Measurements from ENCODE around the gene LIAS. TPM values are rescaled to one million over a fixed set of nuclear protein-coding genes. Genes with fewer than 3 reads are reported as not detected.
"Not testable (repeated sequence)": the region's sequence is repeated elsewhere in the genome, so short reads cannot be mapped to it uniquely, and the experiment has no call there.

Gene LIAS
- total RNA-seq: 10 to 100 TPM; 10.7 to 18.9 (median 15.5) TPM

DNA sequence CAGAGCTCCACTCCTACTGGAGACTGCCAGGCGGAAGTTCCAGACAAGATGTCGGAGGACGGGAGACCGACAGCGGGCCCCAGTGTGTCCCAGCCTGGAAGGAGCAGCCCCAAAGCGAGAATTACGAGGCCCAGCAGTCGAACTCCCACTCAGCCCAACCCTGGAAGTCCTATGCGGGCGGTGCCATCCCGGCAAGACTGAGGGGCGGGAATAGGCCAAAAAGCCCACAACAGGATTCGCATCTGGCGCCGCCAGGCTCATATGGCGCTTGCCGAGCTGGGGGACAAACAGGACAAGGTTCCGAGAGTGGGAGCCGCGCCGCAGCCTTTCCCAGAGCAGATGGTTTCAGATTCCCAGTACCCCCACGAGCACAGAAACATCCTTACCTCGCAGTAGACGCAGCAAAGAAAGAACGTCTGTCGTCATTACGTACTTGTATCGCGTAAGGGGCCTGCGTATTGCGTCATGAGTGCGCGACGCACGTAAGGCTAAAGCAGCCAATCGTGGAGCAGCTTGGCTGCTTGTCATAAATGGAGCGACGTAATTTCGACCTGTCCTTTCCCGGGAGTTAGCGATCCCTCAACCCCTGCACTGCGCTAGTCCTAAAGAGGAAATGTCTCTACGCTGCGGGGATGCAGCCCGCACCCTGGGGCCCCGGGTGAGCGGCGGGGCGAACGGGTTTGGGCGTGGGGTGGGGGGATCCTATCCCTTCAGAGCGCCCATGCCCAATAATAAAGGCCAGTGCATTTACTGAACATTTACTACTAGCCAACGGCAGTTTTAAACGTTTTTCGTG lies at the start of gene LIAS, which contains the start of gene RPL9:
Gene LIAS (plus strand): TSS at position 552 of the 796 bp plus-strand sequence. CDS start 62 bp downstream, at position 614.
Gene RPL9 (minus strand): TSS at position 418 of the 796 bp plus-strand sequence. CDS start 483 bp downstream, outside the sequence.
- Histone ChIP-seq H3K36me3 (peaks cover 34 to 42% of the 10 kb centered on the region in 2 donors), H3K27ac (peak within 1 kb of the TSS; percentile 87 to 98 (median 94)), H3K27me3 (no peaks in the 10 kb centered on the region), H3K9me3 (no peaks in the 10 kb centered on the region), H3K4me3 (replicated peaks in 1 of 3) (peak within 1 kb of the TSS; percentile 75 to 98 (median 82)), H3K4me1 (peaks cover 11 to 23% of the 10 kb centered on the region in 2 donors)
- peak; percentile 95 for DNase-seq
- intact Hi-C loops (cut with DNase I): no loop called here
- TF ChIP-seq POLR2A (IDR thresholded peaks at IDR 0.05): peak; percentile 70 to 95
- TF ChIP-seq, protein P1, sequence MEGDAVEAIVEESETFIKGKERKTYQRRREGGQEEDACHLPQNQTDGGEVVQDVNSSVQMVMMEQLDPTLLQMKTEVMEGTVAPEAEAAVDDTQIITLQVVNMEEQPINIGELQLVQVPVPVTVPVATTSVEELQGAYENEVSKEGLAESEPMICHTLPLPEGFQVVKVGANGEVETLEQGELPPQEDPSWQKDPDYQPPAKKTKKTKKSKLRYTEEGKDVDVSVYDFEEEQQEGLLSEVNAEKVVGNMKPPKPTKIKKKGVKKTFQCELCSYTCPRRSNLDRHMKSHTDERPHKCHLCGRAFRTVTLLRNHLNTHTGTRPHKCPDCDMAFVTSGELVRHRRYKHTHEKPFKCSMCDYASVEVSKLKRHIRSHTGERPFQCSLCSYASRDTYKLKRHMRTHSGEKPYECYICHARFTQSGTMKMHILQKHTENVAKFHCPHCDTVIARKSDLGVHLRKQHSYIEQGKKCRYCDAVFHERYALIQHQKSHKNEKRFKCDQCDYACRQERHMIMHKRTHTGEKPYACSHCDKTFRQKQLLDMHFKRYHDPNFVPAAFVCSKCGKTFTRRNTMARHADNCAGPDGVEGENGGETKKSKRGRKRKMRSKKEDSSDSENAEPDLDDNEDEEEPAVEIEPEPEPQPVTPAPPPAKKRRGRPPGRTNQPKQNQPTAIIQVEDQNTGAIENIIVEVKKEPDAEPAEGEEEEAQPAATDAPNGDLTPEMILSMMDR (IDR thresholded peaks at IDR 0.05): peak in 1 of 6 experiments; percentile 19
- 0 to 1% methylated on average over 27 to 38 of the region's 55 CpGs for WGBS, 2 donors

DNA sequence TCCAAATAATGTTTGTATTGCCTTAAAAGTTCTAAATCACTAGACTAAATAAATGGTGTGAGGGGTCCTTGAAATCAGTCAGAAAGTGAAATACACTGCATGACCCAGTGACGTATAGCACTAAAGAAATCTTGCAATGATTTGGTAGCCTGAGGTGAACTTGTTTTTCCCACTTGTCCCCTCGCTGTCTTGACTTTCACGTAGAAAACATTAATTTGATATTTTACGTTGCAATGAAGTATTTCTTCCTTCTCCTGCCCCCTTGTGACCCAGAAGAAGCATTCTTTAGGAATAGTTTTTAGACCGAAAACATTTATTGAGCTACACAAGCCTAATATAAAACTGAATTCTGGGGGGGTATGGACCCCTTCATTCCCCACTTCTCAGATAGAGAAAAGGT lies 48.4 kb upstream of the LIAS start:
- Histone ChIP-seq H3K9me3 (no peaks in the 10 kb centered on the region), H3K4me3 (replicated peaks in 1 of 3) (no peak overlapping the region), H3K36me3 (no peaks in the 10 kb centered on the region), H3K27me3 (no peaks in the 10 kb centered on the region), H3K4me1 (no peaks in the 10 kb centered on the region), H3K27ac (no peak overlapping the region)
- no peak for TF ChIP-seq POLR2A (IDR thresholded peaks at IDR 0.05)
- TF ChIP-seq, protein P1 (IDR thresholded peaks at IDR 0.05): peak in 1 of 6 experiments; percentile 5
- intact Hi-C loops (cut with DNase I): no loop called here
- DNase-seq: no peak
- WGBS, 2 donors: 50 to 66% methylated on average over 5 of the region's 5 CpGs

DNA sequence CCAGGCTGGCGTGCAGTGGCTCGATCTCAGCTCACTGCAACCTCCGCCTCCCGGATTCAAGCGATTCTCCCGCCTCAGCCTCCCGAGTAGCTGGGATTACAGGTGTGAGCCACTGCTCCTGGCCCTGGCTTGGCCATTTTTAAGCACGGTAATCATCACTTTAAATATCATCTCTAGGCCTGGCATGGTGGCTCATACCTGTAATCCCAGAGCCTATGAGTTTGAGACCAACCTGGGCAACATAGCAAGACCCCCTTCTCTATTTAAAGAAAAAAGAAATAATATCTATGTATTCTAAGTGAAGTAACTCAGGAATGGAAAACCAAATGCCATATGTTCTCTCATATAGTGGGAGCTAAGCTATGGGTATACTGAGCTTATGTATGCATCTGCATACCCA lies 47.3 kb upstream of the LIAS start:
- 87 to 99% methylated on average over 8 of the region's 8 CpGs for WGBS, 2 donors
- not testable (repeated sequence) for H3K27ac ChIP-seq

DNA sequence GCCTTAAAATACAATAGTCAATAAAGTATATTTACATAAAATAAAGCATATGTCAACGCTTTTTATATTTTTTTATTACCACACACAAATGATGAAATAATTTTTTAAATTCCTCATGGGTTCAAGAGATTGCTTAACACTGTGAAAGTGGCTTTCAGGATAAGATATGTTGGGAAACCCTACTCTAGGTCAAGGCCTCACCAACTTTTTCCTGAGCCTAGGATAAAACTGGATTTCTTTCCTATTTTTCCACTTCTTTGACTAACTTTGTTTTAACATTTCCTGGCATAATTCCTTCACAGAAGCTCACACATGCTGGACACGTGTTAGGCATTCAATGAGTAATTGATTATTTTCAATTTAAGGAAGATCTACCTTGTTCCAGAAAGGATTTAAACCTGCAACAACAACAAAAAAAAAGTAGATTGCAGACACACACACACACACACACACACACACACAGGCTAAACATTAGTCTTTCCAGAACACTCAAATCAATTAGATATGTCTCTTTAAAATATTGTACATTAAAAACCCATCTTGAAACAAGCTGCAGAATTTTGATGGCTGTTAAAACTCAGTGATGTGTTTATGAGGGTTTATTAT lies 43.1 kb upstream of the LIAS start:
- TF ChIP-seq, protein P1 (IDR thresholded peaks at IDR 0.05): no peak
- TF ChIP-seq POLR2A (IDR thresholded peaks at IDR 0.05): no peak
- WGBS, 2 donors: 77 to 79% methylated on average over 2 of the region's 2 CpGs
- no peak for DNase-seq
- Histone ChIP-seq H3K27ac (no peak overlapping the region), H3K27me3 (no peaks in the 10 kb centered on the region), H3K4me1 (no peaks in the 10 kb centered on the region), H3K9me3 (no peaks in the 10 kb centered on the region), H3K36me3 (no peaks in the 10 kb centered on the region), H3K4me3 (replicated peaks in 1 of 3) (no peak overlapping the region)
- intact Hi-C loops (cut with DNase I): no loop called here

More for the DNA sequence above, 47.3 kb upstream of the LIAS start:
- H3K27me3 ChIP-seq; DNase-seq; H3K36me3 ChIP-seq; H3K4me3 ChIP-seq (replicated peaks in 1 of 3); H3K4me1 ChIP-seq; intact Hi-C loops (cut with DNase I); H3K9me3 ChIP-seq: not testable (repeated sequence)

DNA sequence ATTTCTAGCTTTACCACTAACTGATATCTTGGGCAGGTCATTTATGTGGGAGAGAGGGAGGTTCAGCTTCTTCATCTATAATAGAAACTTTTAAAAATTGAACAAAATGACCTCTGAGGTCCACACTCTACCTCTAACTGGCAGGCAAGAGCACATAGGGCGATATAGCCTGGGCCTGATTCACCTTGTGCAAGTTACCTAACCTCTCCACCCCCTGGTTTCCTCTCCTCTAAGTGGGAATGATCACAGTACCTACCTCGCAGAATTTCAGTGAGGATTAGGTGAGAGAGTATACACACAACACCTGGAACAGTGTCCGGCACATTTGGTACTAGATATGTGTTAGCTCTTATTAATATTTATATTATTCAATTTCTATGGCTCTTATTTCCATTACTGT lies 36.6 kb upstream of the LIAS start:
- WGBS, 2 donors: 92 to 93% methylated on average over 3 of the region's 3 CpGs
- H3K27ac ChIP-seq: no peak overlapping the region
- H3K4me3 ChIP-seq (replicated peaks in 1 of 3): no peak overlapping the region
- no peaks in the 10 kb centered on the region for H3K27me3 ChIP-seq
- intact Hi-C loops (cut with DNase I): no loop called here
- DNase-seq: no peak
- H3K36me3 ChIP-seq: no peaks in the 10 kb centered on the region
- no peaks in the 10 kb centered on the region for H3K4me1 ChIP-seq
- H3K9me3 ChIP-seq: no peaks in the 10 kb centered on the region
- no peak for TF ChIP-seq POLR2A (IDR thresholded peaks at IDR 0.05)
- TF ChIP-seq, protein P1 (IDR thresholded peaks at IDR 0.05): no peak

DNA sequence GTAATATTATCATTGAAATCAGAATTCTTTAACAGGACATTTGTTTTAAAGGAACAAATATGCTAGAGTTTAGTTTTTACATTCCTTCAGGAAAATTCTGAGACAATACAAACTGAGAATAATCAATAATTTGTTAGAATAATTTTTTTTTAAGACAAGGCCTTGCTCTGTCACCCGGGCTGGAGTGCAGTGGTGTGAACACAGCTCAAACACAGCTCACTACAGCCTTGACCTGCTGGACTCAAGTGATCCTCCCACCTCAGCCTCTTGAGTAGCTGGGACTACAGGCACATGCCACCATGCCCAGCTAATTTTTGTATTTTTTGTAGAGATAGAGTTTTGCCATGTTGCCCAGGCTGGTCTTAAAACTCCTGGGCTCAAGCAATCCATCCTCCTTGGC lies 33.6 kb upstream of the LIAS start:
- H3K4me3 ChIP-seq (replicated peaks in 1 of 3); intact Hi-C loops (cut with DNase I): not testable (repeated sequence)
- WGBS, 2 donors: 81 to 93% methylated on average over 1 of the region's 1 CpG

More for the DNA sequence above, 33.6 kb upstream of the LIAS start:
- not testable (repeated sequence) for H3K4me1 ChIP-seq, H3K9me3 ChIP-seq, H3K27ac ChIP-seq, DNase-seq, H3K36me3 ChIP-seq, H3K27me3 ChIP-seq
